HuH-7 (cell line): Measurements from ENCODE around the gene POU2AF3.
"Not testable (repeated sequence)": the region's sequence is repeated elsewhere in the genome, so short reads cannot be mapped to it uniquely, and the experiment has no call there.

Experiments
- DNase-seq: peaks from one replicate; pipeline ENCODE4 v3.0.0; 2011; ENCODE audit warnings: low spot score

The POU2AF3 gene, protein sequence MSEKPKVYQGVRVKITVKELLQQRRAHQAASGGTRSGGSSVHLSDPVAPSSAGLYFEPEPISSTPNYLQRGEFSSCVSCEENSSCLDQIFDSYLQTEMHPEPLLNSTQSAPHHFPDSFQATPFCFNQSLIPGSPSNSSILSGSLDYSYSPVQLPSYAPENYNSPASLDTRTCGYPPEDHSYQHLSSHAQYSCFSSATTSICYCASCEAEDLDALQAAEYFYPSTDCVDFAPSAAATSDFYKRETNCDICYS

DNA sequence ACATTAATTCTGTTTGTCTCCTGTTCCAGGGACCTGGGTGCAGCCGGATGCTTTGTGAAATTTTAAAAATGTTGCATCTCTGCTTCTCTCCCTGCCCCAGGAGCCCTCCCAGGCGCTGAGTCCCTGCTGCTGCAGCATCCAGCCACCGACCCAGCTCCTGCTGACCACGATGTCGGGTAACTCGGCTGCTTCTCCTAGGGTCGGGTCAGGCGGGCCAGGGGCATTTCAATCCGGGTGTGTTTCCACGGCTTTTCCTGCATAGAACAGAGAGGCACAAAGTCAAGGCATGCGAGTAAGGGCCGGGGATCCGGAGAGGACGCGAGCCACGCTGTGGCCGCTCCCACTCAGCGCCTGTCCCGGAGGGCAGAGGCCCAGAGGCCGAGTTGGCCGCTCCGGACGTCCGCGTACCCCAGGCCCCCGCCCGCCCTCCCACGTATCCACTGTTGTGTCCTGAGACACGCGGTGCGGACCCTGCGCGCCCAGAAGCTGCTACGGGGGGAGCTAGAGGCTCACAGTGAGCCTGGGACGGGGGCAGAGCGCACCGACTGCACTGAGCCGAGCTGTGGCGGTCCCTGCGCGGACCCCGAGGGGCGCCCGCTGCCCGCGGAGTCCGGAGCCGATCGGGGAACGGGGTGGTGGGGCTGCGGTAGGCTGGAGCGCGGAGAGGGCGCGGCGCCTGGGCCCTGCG is at the start of gene POU2AF3:
POU2AF3 (plus strand) TSS at position 134 of the 688 bp plus-strand sequence; CDS start at position 170, 36 bp downstream.
- DNase-seq: no peak

DNA sequence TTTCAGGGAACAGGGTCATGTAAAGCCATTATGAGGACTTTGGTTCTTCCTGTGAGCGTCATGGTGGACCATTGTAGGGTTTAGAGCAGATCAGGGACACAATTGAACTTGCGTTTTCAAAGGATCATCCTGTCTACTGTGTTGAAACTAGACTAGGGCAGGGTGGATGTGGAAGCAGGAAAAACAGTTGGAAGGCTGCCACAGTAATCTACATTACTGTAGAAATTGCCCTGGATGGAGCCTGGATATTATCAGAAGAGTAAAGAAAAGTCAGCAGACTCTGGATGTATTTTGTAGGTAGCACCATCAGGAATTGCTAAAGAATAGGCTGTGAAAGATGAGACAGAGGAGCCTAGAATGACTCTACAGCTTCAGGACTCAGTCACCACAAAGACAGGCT is 47.4 kb upstream of the POU2AF3 start:
- DNase-seq: no peak

DNA sequence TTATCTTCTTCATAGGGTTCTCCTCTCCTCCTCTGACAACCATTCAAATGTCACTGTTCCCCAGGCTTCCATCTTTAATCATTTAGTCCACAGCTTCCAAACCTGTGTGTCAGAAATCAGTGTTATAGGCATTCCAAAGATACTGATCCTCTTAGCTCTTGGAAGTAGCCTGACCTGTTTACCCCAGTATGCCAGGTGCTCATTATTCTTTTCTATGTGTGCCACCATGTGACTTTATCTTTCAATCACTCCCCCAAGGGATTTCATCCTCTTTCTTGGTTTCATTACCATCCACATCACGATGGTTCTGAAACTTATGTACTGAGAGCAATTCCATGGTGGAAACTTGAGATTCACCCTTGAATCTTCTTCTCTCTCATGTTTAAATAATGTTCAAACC is 45.2 kb upstream of the POU2AF3 start:
- DNase-seq: no peak

DNA sequence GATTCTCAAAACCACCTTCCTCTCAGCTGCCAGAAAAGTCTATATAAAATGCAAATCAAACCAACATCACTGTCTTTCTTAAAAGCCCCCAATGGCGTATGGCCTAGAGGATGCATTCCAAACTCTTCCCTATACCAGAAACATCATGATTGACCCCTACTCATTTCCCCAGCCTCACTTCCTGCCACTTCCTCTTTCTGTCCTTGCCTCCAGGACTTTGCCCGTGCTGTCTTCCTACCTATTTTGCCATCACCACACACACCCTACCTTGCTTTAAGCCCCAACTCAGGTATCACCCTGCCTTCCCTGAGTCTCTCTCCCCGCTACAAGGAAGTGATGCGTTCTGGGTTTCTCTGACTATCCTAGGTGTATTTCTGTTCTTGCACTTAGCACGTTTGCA is 44.7 kb upstream of the POU2AF3 start:
- DNase-seq: no peak

DNA sequence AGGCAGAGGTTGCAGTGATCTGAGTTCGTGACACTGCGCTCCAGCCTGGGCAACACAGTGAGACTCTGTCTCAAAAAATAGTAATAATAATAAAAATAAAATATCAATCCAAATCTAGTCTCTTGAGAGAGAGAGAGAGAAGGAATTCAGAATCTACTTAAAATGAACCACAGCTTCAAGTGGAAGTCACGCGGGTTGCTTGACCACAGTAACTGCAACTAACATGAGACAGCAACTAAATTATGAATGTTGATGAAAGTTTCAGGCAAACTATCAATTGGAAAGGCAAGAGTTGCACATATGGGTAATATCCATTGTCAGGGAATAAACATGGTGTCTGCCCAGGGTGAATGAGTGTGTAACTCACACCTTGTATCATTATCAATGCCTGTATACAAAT is 40.3 kb upstream of the POU2AF3 start:
- DNase-seq: no peak

DNA sequence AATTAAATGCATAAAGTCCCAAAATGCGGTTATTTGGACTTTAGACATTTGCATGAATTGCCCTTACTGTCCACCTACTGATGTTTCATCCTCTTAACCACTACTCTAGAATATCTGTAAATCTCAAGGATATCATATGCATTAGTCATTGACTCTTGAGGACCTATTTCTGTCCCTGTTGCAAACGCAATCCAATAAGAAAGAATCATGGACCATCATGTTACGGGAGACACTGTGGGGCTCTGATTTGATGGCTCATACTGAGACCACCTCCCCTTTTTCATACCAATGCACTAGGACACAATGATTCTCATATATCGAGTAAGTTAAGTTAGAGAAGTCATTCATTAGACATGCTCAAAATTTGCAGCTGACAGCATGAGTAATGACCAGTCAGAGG is 38.5 kb upstream of the POU2AF3 start:
- DNase-seq: no peak

DNA sequence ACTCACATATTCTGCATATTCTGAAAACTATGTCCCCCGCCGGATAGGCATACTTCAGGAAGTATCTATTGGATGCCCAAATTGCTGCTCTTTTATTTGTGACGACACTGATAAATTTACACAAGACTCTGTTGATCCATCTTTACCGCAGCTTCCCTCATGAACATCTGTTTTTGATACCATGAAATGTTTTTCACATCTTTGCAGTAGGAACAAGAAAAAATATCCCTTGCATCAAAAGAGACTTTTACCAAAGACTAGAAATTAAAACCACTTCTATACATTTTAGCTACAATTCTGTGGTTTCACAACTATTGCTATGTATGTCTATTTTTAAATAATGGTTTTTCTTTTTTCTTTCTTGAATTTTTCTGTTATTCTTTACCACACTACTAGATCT is 37.5 kb upstream of the POU2AF3 start:
- DNase-seq: no peak

DNA sequence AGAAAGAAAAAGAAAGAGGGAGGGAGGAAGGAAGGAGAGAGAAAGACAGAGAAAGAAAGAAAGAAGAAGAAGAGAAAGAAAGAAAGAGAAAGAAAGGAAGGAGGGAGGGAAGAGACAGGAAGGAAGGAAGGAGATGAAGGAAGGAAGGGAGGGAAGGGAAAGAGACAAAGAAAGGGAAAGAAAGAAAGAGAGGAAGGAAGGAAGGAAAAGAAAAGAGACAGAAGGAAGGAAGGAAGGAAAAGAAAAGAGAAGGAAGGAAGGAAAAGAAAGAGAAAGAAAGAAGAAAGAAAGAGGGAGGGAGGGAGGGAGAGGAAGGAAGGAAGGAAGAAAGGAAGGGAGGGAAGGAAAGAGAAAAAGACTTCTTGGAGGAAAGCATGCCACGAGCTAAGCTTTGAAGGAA is 33.7 kb upstream of the POU2AF3 start:
- no peak for DNase-seq

DNA sequence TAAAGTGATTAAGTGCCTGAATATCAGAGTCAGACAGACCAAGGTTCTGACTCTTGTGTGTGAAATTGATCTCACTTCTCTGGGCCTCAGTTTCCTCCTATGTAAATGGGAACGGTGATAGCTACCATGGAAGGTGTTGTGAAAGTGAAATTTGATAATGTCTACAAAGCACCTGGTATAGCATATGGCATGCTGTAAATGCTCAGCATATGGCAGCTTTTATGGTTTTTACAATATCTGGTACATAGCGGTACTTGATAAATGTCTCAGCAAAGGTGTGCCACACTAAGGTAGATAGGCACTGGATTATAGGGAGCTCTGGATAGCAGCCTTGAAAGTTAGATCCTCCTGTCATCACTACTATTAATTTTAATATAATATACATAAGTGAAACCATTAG is 32.9 kb upstream of the POU2AF3 start:
- no peak for DNase-seq

DNA sequence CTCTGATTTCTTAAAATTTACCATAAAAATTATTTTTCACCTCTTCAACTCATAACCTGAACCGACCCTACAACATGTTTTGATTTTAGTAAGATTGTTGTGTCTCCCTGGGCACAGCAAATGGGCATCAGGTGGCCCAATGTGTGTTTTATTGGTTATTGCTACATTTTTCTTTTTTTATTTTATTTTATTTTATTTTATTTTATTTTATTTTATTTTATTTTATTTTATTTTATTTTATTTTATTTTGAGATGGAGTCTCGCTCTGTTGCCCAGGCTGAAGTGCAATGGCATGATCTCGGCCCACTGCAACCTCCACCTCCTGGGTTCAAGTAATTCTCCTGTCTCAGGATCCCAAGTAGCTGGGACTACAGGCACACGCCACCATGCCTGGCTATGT is 30.0 kb upstream of the POU2AF3 start:
- not testable (repeated sequence) for DNase-seq

DNA sequence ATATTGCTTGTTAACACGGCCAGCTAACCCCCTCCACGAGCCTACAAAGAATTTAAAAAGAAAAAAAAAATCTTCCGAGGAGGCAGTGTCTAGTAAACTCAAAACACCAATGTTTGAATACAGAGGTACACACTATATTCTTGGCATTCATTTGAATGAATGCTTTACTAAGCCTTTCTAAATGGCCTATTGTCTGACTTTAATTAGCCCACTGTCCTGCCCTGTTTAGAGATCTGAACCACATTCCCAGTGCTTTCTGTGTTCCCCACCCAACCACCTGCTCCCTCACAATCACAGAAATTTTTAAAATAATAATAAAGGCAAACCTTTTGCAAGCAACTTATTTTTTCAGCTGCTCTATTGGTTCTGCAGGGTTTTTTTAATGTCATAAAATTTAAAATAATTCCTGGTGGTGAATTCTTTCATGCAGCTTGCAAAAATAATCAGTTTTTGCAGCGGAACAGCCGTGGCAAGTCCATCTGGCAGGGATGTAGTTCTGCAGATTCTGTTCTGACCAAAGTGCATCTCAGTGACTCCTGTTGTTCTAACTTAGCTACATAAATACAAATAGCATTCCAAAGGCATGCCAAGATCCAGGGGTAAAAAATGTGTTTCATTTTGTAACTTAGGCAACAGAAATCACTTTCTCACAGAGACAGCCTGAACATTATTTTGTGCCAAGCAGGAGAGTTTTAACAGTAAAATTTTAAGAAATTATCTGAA is 29.0 kb upstream of the POU2AF3 start:
- DNase-seq: no peak

DNA sequence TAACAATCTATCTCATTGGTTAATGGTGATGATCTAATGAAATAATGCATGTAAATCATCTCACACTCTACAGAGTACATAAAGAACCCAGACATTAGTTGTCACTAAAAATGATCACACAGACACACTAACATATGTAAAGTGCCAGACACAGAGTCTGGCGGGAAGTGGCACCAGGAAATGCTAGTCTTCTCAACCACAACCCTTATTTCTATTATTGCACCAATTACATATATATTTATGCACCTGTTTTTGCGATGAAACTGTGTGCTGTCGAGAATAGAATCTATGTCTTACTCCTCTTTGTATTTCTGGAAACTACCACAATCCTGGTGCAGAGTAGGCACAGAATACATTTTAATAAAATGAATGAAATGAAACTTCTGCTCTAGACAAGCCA is 25.9 kb upstream of the POU2AF3 start:
- DNase-seq: no peak

DNA sequence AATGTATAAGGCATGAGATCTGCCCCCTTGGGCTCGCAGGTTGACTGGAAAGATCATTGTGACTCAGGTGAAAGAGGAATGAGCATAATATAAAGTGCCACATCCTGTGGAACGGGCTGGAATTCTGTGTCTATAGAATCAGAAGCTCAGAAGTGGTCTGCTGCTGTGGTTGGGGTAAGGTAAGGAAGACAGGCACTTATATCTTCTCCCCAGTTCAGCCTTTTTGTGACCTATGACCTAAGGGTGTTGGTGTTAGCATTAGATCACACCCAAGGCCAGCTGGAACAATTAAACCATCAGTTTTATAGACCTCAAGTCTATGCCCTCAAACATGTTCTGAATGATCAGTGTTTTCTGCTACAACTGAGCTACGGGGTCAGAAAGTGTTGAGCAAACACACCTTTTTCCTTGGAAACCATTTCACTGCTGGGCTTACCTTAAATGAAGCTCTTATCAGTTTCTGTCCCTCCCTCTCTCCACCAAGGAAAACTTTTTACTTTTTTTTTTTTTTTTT is 15.7 kb upstream of the POU2AF3 start:
- no peak for DNase-seq

DNA sequence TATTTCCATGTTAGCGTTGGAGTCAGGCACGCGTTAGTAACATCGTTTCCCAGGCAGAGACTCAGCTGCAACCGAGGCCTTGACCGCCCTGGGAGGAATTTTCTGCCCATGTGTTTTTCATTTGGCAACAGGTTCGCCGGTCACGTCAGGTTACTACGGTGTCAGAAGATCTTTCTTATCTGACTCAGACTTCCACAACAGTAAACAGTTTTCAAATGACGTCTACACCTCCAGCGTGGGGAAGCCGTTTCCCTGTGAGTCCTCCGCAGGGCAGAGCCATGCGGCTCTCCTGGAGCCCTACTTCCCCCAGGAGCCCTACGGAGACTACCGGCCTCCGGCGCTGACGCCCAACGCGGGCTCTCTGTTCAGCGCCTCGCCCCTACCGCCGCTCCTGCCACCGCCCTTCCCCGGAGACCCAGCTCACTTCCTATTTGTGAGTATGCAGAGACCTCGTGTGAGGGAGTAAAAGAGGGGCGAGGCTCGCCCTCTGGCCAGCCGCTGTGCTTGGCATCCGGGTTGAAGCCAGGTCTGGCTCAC is 14.3 kb upstream of the POU2AF3 start:
- no peak for DNase-seq

DNA sequence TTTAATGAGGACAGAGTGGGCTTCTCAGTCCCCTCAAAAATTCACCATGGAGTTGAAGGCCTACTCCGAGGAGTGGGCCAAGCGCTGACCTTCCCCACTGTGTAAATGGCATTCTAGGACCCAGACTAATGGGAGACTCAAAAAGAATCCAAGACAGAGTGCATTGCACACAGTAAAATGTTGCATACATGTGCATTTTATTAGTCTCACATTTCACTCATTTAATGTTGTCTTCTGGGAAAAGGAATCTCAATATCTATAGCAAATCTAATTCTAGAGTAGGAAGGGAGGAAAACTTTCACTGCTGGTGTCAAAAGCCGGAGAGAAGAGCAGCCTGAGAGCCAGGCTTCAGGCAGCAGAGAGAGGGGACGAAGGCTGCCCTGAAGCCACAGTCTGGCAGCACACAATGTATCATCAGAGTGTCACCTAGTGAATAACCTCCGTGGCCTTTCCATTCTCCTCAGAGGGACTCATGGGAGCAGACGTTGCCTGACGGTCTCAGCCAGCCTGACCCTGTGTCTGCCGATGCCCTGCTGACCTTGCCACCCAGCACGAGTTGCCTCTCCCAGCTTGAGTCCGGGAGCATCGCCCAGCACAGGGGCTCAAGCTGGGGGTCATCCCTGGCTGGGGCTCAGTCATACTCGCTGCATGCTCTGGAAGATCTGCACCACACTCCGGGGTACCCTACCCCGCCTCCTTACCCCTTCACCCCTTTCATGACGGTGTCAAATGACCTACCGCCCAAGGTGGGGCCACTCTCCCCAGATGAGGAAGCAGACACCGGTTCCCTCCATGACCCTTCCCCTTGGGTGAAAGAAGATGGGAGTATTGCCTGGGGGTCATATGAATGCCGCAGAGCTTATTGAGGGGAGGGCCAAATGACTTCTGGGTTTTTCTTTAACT is 12.9 kb upstream of the POU2AF3 start:
- no peak for DNase-seq

DNA sequence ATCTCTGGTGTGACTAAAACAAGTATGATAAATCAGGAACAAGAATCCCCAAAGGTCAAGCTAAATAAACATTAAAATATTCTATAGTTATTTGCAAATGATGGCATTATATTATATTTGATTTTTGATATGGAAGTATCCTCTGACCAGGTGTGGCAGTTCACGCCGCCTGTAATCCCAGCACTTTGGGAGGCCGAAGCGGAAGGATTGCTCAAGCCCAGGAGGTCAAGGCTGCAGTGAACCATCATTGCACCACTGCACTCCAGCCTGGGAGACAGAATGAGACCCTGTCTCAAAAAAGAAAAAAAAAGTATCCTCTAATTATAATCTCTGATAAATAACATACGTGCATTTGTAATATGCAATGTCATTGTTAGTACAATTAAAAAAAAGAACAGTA is 6.6 kb upstream of the POU2AF3 start:
- DNase-seq: no peak

DNA sequence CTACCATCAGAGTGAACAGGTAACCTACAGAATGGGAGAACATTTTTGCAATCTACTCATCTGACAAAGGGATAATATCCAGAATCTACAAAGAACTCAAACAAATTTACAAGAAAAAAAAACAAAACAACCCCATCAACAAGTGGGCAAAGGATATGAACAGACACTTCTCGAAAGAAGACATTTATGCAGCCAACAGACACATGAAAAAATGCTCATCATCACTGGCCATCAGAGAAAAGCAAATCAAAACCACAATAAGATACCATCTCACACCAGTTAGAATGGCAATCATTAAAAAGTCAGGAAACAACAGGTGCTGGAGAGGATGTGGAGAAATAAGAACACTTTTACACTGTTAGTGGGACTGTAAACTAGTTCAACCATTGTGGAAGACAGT is 5.9 kb upstream of the POU2AF3 start:
- DNase-seq: not testable (repeated sequence)

DNA sequence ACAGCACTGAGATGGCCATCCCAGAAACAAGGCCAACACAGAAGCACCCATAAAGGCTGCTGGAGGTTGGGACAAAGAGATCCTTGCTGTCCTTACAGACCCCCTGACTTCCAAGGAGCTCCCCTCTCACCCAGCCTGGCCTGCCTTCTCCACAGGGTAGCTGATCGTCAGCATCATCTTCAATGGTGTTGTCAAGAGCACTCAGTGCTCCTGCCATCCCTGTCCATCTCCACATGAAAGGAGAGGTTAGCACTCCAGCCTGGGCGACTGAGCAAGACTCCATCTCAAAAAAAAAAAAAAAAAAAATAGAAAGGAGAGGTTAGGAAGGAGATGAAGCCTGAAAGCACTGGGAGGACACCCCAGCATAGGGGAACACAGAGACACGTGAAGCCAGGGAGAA is 2.1 kb upstream of the POU2AF3 start:
- DNase-seq: no peak

DNA sequence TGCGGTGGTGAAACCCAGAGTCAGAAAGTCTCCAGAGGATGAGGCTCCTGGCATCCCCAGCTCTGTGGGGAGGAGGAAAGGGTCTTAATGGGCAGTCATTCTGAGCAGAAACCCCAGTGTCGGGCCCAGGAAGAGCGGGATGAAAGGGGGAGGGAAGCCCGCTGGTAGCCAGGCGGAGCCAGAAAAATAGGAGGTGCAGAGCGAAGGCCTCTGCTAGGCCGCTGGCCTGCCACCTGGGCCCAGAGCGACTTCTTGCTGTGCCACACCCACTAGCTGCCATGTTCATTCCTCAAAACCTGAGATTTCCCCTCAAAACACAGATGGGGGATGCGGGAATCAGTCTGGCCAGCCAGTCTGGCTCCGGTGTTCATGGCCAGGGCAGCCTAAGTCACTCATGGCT is 650 bp upstream of the POU2AF3 start:
- no peak for DNase-seq

DNA sequence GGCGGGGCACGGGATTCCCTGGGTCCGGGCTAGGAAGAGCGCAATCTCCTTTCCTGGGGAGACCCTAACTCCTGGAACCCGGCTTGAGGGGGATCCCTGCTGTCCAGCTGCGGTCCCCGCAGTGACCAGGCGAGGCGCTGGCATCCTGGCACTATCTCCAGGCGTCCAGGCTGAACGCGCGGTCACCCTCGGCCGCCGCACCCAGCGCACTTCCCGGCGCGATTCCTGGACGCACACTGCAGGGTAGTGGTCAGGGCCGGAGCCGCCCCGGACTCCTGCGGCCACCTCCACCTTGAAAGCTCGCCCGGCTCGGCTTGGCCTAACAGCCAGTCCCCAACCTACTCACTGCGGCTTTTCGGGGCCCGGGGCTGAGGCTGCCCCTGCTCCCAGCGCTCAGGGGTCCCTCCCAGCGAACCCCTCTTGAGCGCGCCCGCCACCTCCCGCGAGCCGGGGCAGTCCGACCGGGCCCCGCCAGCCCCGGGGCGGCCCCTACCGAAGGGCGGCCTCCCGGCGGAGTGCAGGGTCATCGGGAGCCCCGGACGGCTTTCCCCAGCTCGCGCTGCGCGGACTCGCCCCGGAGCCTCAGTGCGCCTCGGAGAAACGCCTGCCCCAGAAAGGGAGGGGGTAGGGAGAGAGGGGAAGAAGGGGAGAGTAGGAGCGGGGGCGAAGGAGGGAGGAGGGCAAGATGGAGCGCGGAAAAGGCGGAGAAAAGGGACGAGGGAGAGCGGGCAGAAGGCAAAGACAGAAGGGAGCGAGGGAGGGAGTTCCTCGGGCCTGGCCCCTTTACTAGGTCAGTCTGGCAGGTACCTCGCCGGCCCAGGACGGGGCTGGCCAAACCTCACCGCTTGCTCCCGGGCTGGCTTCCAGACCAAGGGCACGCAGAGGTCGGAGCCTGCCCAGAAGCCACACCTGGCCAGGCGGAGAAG is 1.0 kb downstream of the POU2AF3 start:
- peak; percentile 77 for DNase-seq

DNA sequence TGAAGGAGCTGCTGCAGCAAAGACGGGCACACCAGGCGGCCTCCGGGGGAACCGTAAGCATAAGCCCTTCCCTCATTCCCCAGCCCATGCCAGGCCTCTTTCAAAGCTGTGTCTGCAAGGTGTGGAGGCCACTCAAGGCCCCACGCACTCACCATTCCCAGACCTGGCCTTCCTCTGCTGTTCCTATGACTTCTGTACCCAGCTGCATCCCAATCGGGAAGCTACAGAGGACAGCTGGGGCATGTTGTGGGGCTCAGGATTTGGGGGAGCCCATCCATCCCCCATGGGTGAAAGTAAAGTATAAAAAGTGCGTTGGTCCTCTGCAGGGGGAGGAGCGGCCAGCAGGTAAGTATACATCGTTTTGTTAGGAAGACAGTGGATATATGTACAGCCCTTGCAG is 2.2 kb downstream of the POU2AF3 start:
- no peak for DNase-seq
